HEK293T (cell line): ENCODE measurements around the gene EMP2.

Experiments
- BHLHE40 ChIP-seq: fragments of 450-650 bp; IDR thresholded peaks from 2 replicates; pipeline ENCODE4 v1.6.1; 2016; ENCODE audit warnings: mild to moderate bottlenecking, moderate library complexity, borderline replicate concordance
- ELF4 ChIP-seq: fragments of 450-650 bp; IDR thresholded peaks from 2 replicates; pipeline ENCODE4 v1.6.1; 2017; ENCODE audit warnings: antibody characterized with exemption
- FOXM1 ChIP-seq: fragments of 450-650 bp; IDR thresholded peaks from 2 replicates; pipeline ENCODE4 v1.6.1; 2017; ENCODE audit warnings: mild to moderate bottlenecking, borderline replicate concordance
- LEF1 ChIP-seq: fragments of 450-650 bp; IDR thresholded peaks from 2 replicates; pipeline ENCODE4 v1.6.1; 2017; ENCODE audit warnings: mild to moderate bottlenecking, borderline replicate concordance
- SP1 ChIP-seq: fragments of 450-650 bp; IDR thresholded peaks from 2 replicates; pipeline ENCODE4 v1.6.1; 2017
- SUZ12 ChIP-seq: fragments of 450-650 bp; IDR thresholded peaks from 2 replicates; pipeline ENCODE4 v1.6.1; 2016; ENCODE audit warnings: mild to moderate bottlenecking
- TARDBP ChIP-seq: fragments of 450-650 bp; IDR thresholded peaks from 2 replicates; pipeline ENCODE4 v1.6.1; 2016

DNA sequence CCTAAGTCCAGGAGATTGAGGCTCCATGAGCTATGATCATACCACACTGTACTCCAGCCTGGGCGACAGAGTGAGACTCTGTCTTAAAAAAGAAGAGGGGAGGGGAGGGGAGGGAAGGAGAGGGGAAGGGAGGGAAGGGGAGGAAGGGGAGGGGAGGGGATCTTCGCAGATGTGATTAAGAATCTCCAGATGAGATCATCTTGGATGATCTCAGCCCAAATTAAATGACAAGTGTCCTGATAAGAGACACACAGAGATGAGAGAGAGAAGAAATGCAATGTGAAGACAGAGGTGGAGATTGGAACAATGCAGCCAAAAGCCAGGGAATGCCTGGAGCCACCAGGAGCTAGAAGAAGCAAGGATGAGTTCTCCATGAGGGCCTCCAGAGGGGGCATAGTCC, 70.1 kb downstream of the EMP2 start:
- no peak for TF ChIP-seq LEF1
- no peak for TF ChIP-seq ELF4
- no peak for TF ChIP-seq BHLHE40
- no peak for TF ChIP-seq TARDBP
- TF ChIP-seq SUZ12, result no peak
- TF ChIP-seq FOXM1, result no peak
- TF ChIP-seq SP1, result no peak
